ENCODE results near the gene RAB11FIP3. TPM values are rescaled to one million over a fixed set of nuclear protein-coding genes. Genes with fewer than 3 reads are reported as not detected.
A peak's percentile ranks its signal among the peaks of the same experiment; 100 is the strongest.

The RAB11FIP3 gene
- total and polyA plus RNA-seq, 11 donors: 19.3 to 39.9 (median 31.9) TPM

DNA sequence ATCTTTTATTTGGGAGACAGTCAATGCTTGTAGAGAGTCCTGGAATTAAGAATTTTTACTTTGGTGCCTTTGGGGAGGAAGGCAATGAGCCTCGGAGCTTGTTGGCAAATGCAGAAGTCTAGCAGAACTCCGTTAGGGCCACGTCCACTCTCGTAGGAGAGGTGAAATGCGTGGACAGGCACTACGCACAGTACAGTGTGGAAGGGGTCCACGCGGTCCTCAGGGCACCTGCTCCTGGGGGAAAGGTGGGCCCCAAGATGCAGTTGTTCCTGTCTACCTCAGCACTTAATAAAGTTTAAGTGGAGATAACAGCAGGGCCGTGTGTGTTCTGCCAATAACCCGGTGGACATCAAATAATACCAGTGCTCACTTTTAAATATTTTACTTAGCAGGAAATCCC, 1.8 kb downstream of the RAB11FIP3 start:
- intact Hi-C loops (cut with DNase I): loop anchor here in 1 of 10 donors (10.0 kb wide), 2 partner anchors 98 to 238 kb away; partner anchors contain the start of genes CAPN15 and RHOT2
- ATAC-seq (no peak), DNase-seq (no peak)
- WGBS, 4 donors: 39 to 47% (median 39%) methylated on average over 10 of the region's 10 CpGs
- TF ChIP-seq CTCF (IDR thresholded peaks at IDR 0.05): no peak
- TF ChIP-seq POLR2A (IDR thresholded peaks at IDR 0.05): no peak
- no peaks in the 10 kb centered on the region for H3K27me3 ChIP-seq
- peaks cover 0 to 46% (median 29%) of the 10 kb centered on the region in 12 donors for H3K4me1 ChIP-seq
- peak overlapping the region in 2 of 12 donors; percentile 49 to 53 for H3K27ac ChIP-seq
- no peaks in the 10 kb centered on the region for H3K9me3 ChIP-seq
- peak overlapping the region in 11 of 12 donors; percentile 44 to 86 (median 74) for H3K4me3 ChIP-seq
- peaks cover 0 to 5% (median 0%) of the 10 kb centered on the region in 9 donors for H3K36me3 ChIP-seq

- 96 to 98% (median 98%) methylated on average over 7 of the region's 7 CpGs for WGBS, 4 donors
- Histone ChIP-seq H3K4me3 (no peak overlapping the region), H3K4me1 (peaks cover 0 to 28% (median 17%) of the 10 kb centered on the region in 12 donors), H3K27ac (no peak overlapping the region), H3K9me3 (no peaks in the 10 kb centered on the region), H3K36me3 (peaks cover 0 to 20% (median 3%) of the 10 kb centered on the region in 9 donors), H3K27me3 (no peaks in the 10 kb centered on the region)
- TF ChIP-seq POLR2A (IDR thresholded peaks at IDR 0.05) (no peak), CTCF (IDR thresholded peaks at IDR 0.05) (no peak)
- ATAC-seq: no peak
- no peak for DNase-seq
- intact Hi-C loops (cut with DNase I): loop anchor here in 1 of 10 donors (10.0 kb wide), 1 partner anchor 54 kb away; no protein-coding TSS in a partner anchor
Measured at GRCh38 chr16:430904-431303, 5.5 kb downstream of the RAB11FIP3 start.

DNA sequence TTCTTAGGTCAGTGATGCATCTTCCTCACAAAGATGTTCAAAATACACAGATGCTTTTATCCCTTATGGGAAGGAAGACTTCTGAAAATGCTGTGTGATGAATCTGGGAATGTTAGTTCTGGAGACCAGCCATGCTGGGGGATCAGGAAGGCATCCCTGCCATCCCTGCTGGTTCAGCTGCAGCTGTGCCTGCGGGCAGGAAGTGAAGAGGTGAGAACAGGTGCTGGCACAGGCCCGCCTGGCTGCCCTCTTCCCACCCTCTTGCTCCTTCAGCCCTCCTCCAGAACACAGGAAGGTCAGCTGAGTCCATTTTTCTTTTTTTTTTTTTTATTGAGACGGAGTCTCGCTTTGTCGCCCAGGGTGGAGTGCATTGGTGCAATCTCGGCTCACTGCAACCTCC, 15.2 kb downstream of the RAB11FIP3 start:
- no peak overlapping the region for H3K27ac ChIP-seq
- no peaks in the 10 kb centered on the region for H3K9me3 ChIP-seq
- ATAC-seq: no peak
- DNase-seq: no peak
- intact Hi-C loops (cut with DNase I): no loop called here
- peaks cover 0 to 18% (median 0%) of the 10 kb centered on the region in 12 donors for H3K4me1 ChIP-seq
- TF ChIP-seq CTCF (IDR thresholded peaks at IDR 0.05) (no peak), POLR2A (IDR thresholded peaks at IDR 0.05) (no peak)
- H3K27me3 ChIP-seq: no peaks in the 10 kb centered on the region
- WGBS, 4 donors: 81 to 92% (median 89%) methylated on average over 6 of the region's 6 CpGs
- no peak overlapping the region for H3K4me3 ChIP-seq
- peaks cover 0 to 7% (median 0%) of the 10 kb centered on the region in 9 donors for H3K36me3 ChIP-seq

GRCh38 chr16:441447-441846, 16.0 kb downstream of the RAB11FIP3 start:
- TF ChIP-seq CTCF (IDR thresholded peaks at IDR 0.05): no peak
- TF ChIP-seq POLR2A (IDR thresholded peaks at IDR 0.05): no peak
- ATAC-seq (no peak), DNase-seq (no peak)
- Histone ChIP-seq H3K36me3 (peaks cover 0 to 7% (median 0%) of the 10 kb centered on the region in 9 donors), H3K4me1 (peaks cover 0 to 18% (median 0%) of the 10 kb centered on the region in 12 donors), H3K27me3 (no peaks in the 10 kb centered on the region), H3K4me3 (no peak overlapping the region), H3K27ac (no peak overlapping the region), H3K9me3 (no peaks in the 10 kb centered on the region)
- WGBS, 4 donors: 93 to 99% (median 96%) methylated on average over 6 of the region's 6 CpGs
- intact Hi-C loops (cut with DNase I): no loop called here

All from heart left ventricle (tissue), 16 donors.